Fibroblast of gingiva (primary cell): ENCODE results near the gene RHOT1.
"Not testable (repeated sequence)": the region's sequence is repeated elsewhere in the genome, so short reads cannot be mapped to it uniquely, and the experiment has no call there.

Experiments used
- DNase-seq: peaks from one replicate; pipeline ENCODE4 v3.0.0-alpha.2; 2011; ENCODE audit warnings: low read depth

The RHOT1 gene

GRCh38 chr17:32159586-32160438 is 17.5 kb downstream of the RHOT1 start:
- no peak for DNase-seq

- DNase-seq = no peak
These were observed 18.2 kb downstream of the RHOT1 start for GRCh38 chr17:32160526-32160925.

- DNase-seq = no peak
These were observed 18.7 kb downstream of the RHOT1 start for GRCh38 chr17:32161029-32161428.

GRCh38 chr17:32161506-32162365 is 19.4 kb downstream of the RHOT1 start:
- peak; percentile 43 for DNase-seq

- no peak for DNase-seq
These were observed 32.6 kb downstream of the RHOT1 start for GRCh38 chr17:32174889-32175288.

GRCh38 chr17:32178679-32179078 is 36.4 kb downstream of the RHOT1 start:
- DNase-seq = not testable (repeated sequence)

- DNase-seq = not testable (repeated sequence)
These were observed 36.8 kb downstream of the RHOT1 start for GRCh38 chr17:32179103-32179502.

- DNase-seq = not testable (repeated sequence)
These were observed 37.2 kb downstream of the RHOT1 start for GRCh38 chr17:32179526-32179925.

GRCh38 chr17:32180262-32180661 is 38.0 kb downstream of the RHOT1 start:
- DNase-seq = not testable (repeated sequence)

- peak; percentile 17 for DNase-seq
These were observed 43.6 kb downstream of the RHOT1 start for GRCh38 chr17:32185875-32186274.

GRCh38 chr17:32187271-32187670 is 45.0 kb downstream of the RHOT1 start:
- DNase-seq = no peak

GRCh38 chr17:32189343-32189742 is 47.0 kb downstream of the RHOT1 start:
- DNase-seq = no peak

- no peak for DNase-seq
These were observed 49.0 kb downstream of the RHOT1 start for GRCh38 chr17:32191306-32191705.

- DNase-seq = peak; percentile 4
These were observed 50.1 kb downstream of the RHOT1 start for GRCh38 chr17:32192379-32192778.

GRCh38 chr17:32197987-32198386 is 55.7 kb downstream of the RHOT1 start:
- no peak for DNase-seq

GRCh38 chr17:32206861-32207260 is 64.6 kb downstream of the RHOT1 start:
- no peak for DNase-seq

- DNase-seq = no peak
These were observed 66.1 kb downstream of the RHOT1 start for GRCh38 chr17:32208436-32208835.

GRCh38 chr17:32209608-32210007 is 67.3 kb downstream of the RHOT1 start:
- DNase-seq = no peak

GRCh38 chr17:32211671-32212070 is 69.4 kb downstream of the RHOT1 start:
- no peak for DNase-seq

- DNase-seq = no peak
These were observed 73.4 kb downstream of the RHOT1 start for GRCh38 chr17:32215696-32216095.

GRCh38 chr17:32222621-32223020 is 80.3 kb downstream of the RHOT1 start:
- no peak for DNase-seq

- no peak for DNase-seq
These were observed 81.4 kb downstream of the RHOT1 start for GRCh38 chr17:32223703-32224102.

- no peak for DNase-seq
These were observed 84.6 kb downstream of the RHOT1 start for GRCh38 chr17:32226886-32227285.
